GM12878 (cell line): ENCODE measurements around the gene IL17RA. TPM values are rescaled to one million over a fixed set of nuclear protein-coding genes. Genes with fewer than 3 reads are reported as not detected.
A peak's percentile ranks its signal among the peaks of the same experiment; 100 is the strongest.

Experiments
- BACH1 ChIP-seq: fragments of 450-650 bp; IDR thresholded peaks from 2 replicates; pipeline ENCODE4 v1.6.1; 2017; ENCODE audit warnings: mild to moderate bottlenecking, borderline replicate concordance
- BHLHE40 ChIP-seq, 2 experiments: fragments of 450-650 bp in 1 of 2; IDR thresholded peaks; 2 replicates each; pipeline ENCODE4 v1.6.1; 2011 to 2017; ENCODE audit warnings: low read depth in 2 of 2, borderline replicate concordance in 1 of 2, improper control_type of control experiment in 1 of 2, low read length in 1 of 2, mild to moderate bottlenecking in 1 of 2
- HDAC2 ChIP-seq: fragments of 200-600 bp; sonication (generic); IDR thresholded peaks from 2 replicates; pipeline ENCODE4 v1.6.1; 2017
- IKZF1 ChIP-seq: fragments of 450-650 bp; conservative IDR thresholded peaks from 2 replicates; pipeline ENCODE4 v1.6.1; 2017; ENCODE audit warnings: antibody characterized with exemption, mild to moderate bottlenecking
- IKZF2 ChIP-seq, 2 experiments: fragments of 450-650 bp; IDR thresholded peaks; 2 replicates each; pipeline ENCODE4 v1.6.1; 2017; ENCODE audit warnings: mild to moderate bottlenecking in 2 of 2, moderate library complexity in 2 of 2
- NBN ChIP-seq: fragments of 450-650 bp; IDR thresholded peaks from 2 replicates; pipeline ENCODE4 v1.6.1; 2016
- NR2C1 ChIP-seq: fragments of 450-650 bp; IDR thresholded peaks from 2 replicates; pipeline ENCODE4 v1.6.1; 2017; ENCODE audit warnings: antibody characterized with exemption, mild to moderate bottlenecking, moderate library complexity
- SMAD5 ChIP-seq: IDR thresholded peaks from 2 replicates; pipeline ENCODE4 v1.6.1; 2016; ENCODE audit warnings: antibody characterized with exemption, low read depth
- SMC3 ChIP-seq: IDR thresholded peaks from 2 replicates; pipeline ENCODE4 v1.6.1; 2011; ENCODE audit warnings: low read length, improper control_type of control experiment, borderline replicate concordance
- SP1 ChIP-seq: IDR thresholded peaks from one replicate; pipeline ENCODE4 v1.6.1; 2011; ENCODE audit warnings: low read depth, low read length
- TBL1XR1 ChIP-seq: IDR thresholded peaks from 2 replicates; pipeline ENCODE4 v1.6.1; 2012; ENCODE audit warnings: low read depth, low read length, improper control_type of control experiment
- TCF3 ChIP-seq: IDR thresholded peaks from 2 replicates; pipeline ENCODE4 v1.6.1; 2012; ENCODE audit warnings: low read depth, mild to moderate bottlenecking, low read length, borderline replicate concordance; ENCODE audit not compliant: insufficient read depth
- YBX1 ChIP-seq: fragments of 450-650 bp; IDR thresholded peaks from 2 replicates; pipeline ENCODE4 v1.6.1; 2016; ENCODE audit warnings: antibody characterized with exemption
- ZSCAN29 ChIP-seq: fragments of 450-650 bp; IDR thresholded peaks from 2 replicates; pipeline ENCODE4 v1.6.1; 2017; ENCODE audit warnings: mild to moderate bottlenecking, moderate library complexity
- polyA plus RNA-seq, 11 experiments: library from polyadenylated mRNA; depleted of rRNA in 4 of 11; unstranded in 6 of 11; stranded (reverse) in 5 of 11; fragments of >200 nt; fragmentation: Nextera tagmentation in 4 of 11; fragmentation: Illumina TruSeq in 1 of 11; extraction: Ambion mirVana in 4 of 11; extraction: Trizol in 1 of 11; gene quantifications; 1 replicate in 1 of 11; 2 replicates in 10 of 11; pipeline versions ENCODE4 v1.2.1 to v1.2.3, GENCODE V29; 2011 to 2016; ENCODE audit warnings: inconsistent platforms in 2 of 11, missing spikeins in 2 of 11, low read depth in 1 of 11
- total RNA-seq, 4 experiments: library from RNA; depleted of rRNA in 3 of 4; stranded (reverse); fragments of >200 nt in 3 of 4; fragmentation: Illumina TruSeq in 1 of 4; extraction: Trizol in 1 of 4; gene quantifications; 2 replicates each; pipeline versions ENCODE4 v1.2.1 to v1.2.3, GENCODE V29; 2013 to 2021
- TF ChIP-seq, protein P1 (sequence below): fragments of 450-650 bp; IDR thresholded peaks from 2 replicates; pipeline ENCODE4 v1.6.1; 2017; ENCODE audit warnings: mild to moderate bottlenecking, moderate library complexity
- TF ChIP-seq, protein P2 (sequence below): fragments of 450-650 bp; formaldehyde crosslinking; IDR thresholded peaks from 2 replicates; pipeline ENCODE4 v1.4.0; 2022; ENCODE audit warnings: mild to moderate bottlenecking, moderate library complexity
- TF ChIP-seq, protein P3 (sequence below): fragments of 450-650 bp; IDR thresholded peaks from 2 replicates; pipeline ENCODE4 v1.6.1; 2014; ENCODE audit warnings: mild to moderate bottlenecking
- TF ChIP-seq, protein P4 (sequence below): IDR thresholded peaks from 2 replicates; pipeline ENCODE4 v1.6.1; 2011; ENCODE audit warnings: mild to moderate bottlenecking, low read depth, low read length, moderate library complexity; ENCODE audit not compliant: insufficient replicate concordance
- TF ChIP-seq, protein P5 (sequence below): fragments of 150-350 bp; IDR thresholded peaks from 2 replicates; pipeline ENCODE4 v1.6.1; 2014; ENCODE audit warnings: mild to moderate bottlenecking, low read depth, low read length

The IL17RA gene
- total and polyA plus RNA-seq, 10 of the 15 experiments (the other 5 are each of a cell fraction or from before 2014, with no cell fraction given) = 0.71 to 10.2 (median 4.2) TPM

DNA sequence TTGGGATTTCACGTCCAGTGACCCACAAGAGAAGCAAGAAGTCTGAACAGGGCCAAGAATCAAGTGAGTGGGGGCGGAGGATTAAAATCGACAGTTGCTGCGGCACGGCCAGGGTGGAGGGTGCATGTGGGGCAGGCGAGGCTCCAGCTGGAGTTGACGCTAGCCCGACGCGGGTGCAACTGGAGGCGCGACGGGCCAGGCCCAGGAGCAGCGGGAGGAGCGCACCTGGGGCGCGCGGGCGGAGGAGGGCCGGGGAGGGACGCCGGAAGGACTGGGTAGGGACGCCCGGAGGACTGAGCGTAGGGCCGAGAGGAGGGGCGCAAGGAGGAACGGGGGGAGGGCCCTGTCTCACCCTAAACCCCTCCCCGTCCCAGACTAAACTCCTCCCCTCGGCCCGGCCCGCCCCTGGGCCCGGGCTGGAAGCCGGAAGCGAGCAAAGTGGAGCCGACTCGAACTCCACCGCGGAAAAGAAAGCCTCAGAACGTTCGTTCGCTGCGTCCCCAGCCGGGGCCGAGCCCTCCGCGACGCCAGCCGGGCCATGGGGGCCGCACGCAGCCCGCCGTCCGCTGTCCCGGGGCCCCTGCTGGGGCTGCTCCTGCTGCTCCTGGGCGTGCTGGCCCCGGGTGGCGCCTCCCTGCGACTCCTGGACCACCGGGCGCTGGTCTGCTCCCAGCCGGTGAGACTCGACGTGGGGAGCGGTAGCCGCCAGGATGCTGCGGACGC is at the start of gene IL17RA (continued):
- TF ChIP-seq YBX1 = no peak
- TF ChIP-seq IKZF2 (IDR thresholded peaks at IDR 0.05) = 0 out of 4 replicates have a peak, but pooled peaks of 1 of the 2 experiments have one; percentile 9
- TF ChIP-seq NR2C1 = no peak
- TF ChIP-seq, protein P1, sequence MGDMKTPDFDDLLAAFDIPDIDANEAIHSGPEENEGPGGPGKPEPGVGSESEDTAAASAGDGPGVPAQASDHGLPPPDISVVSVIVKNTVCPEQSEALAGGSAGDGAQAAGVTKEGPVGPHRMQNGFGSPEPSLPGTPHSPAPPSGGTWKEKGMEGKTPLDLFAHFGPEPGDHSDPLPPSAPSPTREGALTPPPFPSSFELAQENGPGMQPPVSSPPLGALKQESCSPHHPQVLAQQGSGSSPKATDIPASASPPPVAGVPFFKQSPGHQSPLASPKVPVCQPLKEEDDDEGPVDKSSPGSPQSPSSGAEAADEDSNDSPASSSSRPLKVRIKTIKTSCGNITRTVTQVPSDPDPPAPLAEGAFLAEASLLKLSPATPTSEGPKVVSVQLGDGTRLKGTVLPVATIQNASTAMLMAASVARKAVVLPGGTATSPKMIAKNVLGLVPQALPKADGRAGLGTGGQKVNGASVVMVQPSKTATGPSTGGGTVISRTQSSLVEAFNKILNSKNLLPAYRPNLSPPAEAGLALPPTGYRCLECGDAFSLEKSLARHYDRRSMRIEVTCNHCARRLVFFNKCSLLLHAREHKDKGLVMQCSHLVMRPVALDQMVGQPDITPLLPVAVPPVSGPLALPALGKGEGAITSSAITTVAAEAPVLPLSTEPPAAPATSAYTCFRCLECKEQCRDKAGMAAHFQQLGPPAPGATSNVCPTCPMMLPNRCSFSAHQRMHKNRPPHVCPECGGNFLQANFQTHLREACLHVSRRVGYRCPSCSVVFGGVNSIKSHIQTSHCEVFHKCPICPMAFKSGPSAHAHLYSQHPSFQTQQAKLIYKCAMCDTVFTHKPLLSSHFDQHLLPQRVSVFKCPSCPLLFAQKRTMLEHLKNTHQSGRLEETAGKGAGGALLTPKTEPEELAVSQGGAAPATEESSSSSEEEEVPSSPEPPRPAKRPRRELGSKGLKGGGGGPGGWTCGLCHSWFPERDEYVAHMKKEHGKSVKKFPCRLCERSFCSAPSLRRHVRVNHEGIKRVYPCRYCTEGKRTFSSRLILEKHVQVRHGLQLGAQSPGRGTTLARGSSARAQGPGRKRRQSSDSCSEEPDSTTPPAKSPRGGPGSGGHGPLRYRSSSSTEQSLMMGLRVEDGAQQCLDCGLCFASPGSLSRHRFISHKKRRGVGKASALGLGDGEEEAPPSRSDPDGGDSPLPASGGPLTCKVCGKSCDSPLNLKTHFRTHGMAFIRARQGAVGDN = peak; percentile 40; the same call in 1 of the 2 replicates
- TF ChIP-seq, protein P2, sequence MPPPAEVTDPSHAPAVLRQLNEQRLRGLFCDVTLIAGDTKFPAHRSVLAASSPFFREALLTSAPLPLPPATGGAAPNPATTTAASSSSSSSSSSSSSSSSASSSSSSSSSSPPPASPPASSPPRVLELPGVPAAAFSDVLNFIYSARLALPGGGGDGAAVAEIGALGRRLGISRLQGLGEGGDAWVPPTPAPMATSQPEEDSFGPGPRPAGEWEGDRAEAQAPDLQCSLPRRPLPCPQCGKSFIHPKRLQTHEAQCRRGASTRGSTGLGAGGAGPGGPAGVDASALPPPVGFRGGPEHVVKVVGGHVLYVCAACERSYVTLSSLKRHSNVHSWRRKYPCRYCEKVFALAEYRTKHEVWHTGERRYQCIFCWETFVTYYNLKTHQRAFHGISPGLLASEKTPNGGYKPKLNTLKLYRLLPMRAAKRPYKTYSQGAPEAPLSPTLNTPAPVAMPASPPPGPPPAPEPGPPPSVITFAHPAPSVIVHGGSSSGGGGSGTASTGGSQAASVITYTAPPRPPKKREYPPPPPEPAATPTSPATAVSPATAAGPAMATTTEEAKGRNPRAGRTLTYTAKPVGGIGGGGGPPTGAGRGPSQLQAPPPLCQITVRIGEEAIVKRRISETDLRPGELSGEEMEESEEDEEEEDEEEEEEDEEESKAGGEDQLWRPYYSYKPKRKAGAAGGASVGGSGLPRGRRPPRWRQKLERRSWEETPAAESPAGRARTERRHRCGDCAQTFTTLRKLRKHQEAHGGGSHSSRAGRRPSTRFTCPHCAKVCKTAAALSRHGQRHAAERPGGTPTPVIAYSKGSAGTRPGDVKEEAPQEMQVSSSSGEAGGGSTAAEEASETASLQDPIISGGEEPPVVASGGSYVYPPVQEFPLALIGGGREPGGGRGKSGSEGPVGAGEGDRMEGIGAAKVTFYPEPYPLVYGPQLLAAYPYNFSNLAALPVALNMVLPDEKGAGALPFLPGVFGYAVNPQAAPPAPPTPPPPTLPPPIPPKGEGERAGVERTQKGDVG (CRISPR knock-in tag) = no peak
- TF ChIP-seq SP1 = peak; percentile 13
- no peak for TF ChIP-seq SMAD5
- TF ChIP-seq BHLHE40 (IDR thresholded peaks at IDR 0.05; ENCODE audit: borderline replicate concordance in 1 of 2, low read depth in 2 of 2, low read length in 1 of 2) = 0 out of 4 replicates have a peak, but pooled peaks of 1 of the 2 experiments have one; percentile 14
- no peak for TF ChIP-seq TBL1XR1
- TF ChIP-seq, protein P3, sequence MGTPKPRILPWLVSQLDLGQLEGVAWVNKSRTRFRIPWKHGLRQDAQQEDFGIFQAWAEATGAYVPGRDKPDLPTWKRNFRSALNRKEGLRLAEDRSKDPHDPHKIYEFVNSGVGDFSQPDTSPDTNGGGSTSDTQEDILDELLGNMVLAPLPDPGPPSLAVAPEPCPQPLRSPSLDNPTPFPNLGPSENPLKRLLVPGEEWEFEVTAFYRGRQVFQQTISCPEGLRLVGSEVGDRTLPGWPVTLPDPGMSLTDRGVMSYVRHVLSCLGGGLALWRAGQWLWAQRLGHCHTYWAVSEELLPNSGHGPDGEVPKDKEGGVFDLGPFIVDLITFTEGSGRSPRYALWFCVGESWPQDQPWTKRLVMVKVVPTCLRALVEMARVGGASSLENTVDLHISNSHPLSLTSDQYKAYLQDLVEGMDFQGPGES = no peak
- TF ChIP-seq IKZF1 = peak; percentile 73
- 0 out of 2 replicates have a peak, but pooled peaks have one; percentile 41 for TF ChIP-seq NBN
- TF ChIP-seq BACH1 = peak; percentile 34
- TF ChIP-seq TCF3 = peak; percentile 67; the same call in 1 of the 2 replicates
- TF ChIP-seq, protein P4, sequence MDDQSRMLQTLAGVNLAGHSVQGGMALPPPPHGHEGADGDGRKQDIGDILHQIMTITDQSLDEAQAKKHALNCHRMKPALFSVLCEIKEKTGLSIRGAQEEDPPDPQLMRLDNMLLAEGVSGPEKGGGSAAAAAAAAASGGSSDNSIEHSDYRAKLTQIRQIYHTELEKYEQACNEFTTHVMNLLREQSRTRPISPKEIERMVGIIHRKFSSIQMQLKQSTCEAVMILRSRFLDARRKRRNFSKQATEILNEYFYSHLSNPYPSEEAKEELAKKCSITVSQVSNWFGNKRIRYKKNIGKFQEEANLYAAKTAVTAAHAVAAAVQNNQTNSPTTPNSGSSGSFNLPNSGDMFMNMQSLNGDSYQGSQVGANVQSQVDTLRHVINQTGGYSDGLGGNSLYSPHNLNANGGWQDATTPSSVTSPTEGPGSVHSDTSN = no peak
- TF ChIP-seq, protein P5, sequence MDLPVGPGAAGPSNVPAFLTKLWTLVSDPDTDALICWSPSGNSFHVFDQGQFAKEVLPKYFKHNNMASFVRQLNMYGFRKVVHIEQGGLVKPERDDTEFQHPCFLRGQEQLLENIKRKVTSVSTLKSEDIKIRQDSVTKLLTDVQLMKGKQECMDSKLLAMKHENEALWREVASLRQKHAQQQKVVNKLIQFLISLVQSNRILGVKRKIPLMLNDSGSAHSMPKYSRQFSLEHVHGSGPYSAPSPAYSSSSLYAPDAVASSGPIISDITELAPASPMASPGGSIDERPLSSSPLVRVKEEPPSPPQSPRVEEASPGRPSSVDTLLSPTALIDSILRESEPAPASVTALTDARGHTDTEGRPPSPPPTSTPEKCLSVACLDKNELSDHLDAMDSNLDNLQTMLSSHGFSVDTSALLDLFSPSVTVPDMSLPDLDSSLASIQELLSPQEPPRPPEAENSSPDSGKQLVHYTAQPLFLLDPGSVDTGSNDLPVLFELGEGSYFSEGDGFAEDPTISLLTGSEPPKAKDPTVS = no peak
- no peak for TF ChIP-seq HDAC2
- no peak for TF ChIP-seq SMC3
- 0 out of 2 replicates have a peak, but pooled peaks have one; percentile 30 for TF ChIP-seq ZSCAN29
